ENCODE data around the gene CHD2. TPM values are rescaled to one million over a fixed set of nuclear protein-coding genes. Genes with fewer than 3 reads are reported as not detected.

CHD2 gene
- total and polyA plus RNA-seq, 2 donors (not counting 3 experiments of a cell fraction or from before 2014, with no cell fraction given) = 53.8 to 97.9 TPM

DNA sequence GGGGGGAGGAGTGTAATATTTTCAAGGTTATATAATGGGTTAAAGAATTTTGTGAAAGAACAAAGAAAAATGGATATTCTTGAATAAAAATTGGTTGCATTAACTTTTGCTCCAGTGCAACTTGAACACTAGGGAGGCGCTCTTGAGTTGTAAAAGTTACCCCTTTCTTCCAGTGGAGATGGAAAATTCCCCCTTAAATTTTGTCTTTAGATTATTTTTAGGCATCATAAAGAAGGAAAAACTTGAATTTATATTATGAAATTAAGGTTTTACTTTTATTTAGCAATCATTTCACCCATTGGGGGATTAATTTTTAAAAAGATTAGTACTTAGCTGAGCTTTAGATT lies 550 bp upstream of the CHD2 start:
- Histone ChIP-seq H3K9ac (replicated peaks; ENCODE audit: extremely low read depth, insufficient read depth, low read length) (peak overlapping the region; percentile 100), H3K79me2 (ENCODE audit: control insufficient read depth, insufficient read depth, low read length) (peaks cover 92% of the 10 kb centered on the region), H3K4me1 (ENCODE audit: control insufficient read depth, extremely low read depth, insufficient read depth, low read length) (peaks cover 8% of the 10 kb centered on the region), H3K9me3 (replicated peaks; ENCODE audit: control insufficient read depth, insufficient read depth, low read length) (no peaks in the 10 kb centered on the region), H2AFZ (ENCODE audit: low read depth, low read length) (no peak overlapping the region), H4K20me1 (replicated peaks; ENCODE audit: control insufficient read depth, extremely low read depth, insufficient read depth, low read length) (no peaks in the 10 kb centered on the region), H3K27ac (ENCODE audit: insufficient read depth, low read depth, low read length) (peak overlapping the region; percentile 98), H3K36me3 (ENCODE audit: control insufficient read depth in 2 of 2, extremely low read depth in 1 of 2, insufficient read depth in 2 of 2, low read length in 2 of 2) (peaks cover 2 to 28% of the 10 kb centered on the region in 2 experiments), H3K4me3 (replicated peaks in 1 of 3; ENCODE audit: insufficient read depth in 1 of 3, low read depth in 1 of 3, low read length in 3 of 3) (peak overlapping the region in 1 of 3 experiments; percentile 100), H3K27me3 (ENCODE audit: control insufficient read depth in 2 of 2, insufficient read depth in 2 of 2, low read length in 2 of 2) (no peaks in the 10 kb centered on the region), H3K9me1 (replicated peaks; ENCODE audit: control insufficient read depth, extremely low read depth, insufficient read depth, low read length) (no peaks in the 10 kb centered on the region), H3K4me2 (ENCODE audit: insufficient read depth, low read length) (peak overlapping the region; percentile 99)
- FAIRE-seq = no peak
- TF ChIP-seq, protein P1, sequence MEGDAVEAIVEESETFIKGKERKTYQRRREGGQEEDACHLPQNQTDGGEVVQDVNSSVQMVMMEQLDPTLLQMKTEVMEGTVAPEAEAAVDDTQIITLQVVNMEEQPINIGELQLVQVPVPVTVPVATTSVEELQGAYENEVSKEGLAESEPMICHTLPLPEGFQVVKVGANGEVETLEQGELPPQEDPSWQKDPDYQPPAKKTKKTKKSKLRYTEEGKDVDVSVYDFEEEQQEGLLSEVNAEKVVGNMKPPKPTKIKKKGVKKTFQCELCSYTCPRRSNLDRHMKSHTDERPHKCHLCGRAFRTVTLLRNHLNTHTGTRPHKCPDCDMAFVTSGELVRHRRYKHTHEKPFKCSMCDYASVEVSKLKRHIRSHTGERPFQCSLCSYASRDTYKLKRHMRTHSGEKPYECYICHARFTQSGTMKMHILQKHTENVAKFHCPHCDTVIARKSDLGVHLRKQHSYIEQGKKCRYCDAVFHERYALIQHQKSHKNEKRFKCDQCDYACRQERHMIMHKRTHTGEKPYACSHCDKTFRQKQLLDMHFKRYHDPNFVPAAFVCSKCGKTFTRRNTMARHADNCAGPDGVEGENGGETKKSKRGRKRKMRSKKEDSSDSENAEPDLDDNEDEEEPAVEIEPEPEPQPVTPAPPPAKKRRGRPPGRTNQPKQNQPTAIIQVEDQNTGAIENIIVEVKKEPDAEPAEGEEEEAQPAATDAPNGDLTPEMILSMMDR (IDR thresholded peaks at IDR 0.05; ENCODE audit: extremely low read depth in 1 of 2, insufficient read depth in 1 of 2, low read depth in 1 of 2, low read length in 2 of 2) = peak; percentile 1 to 16
- no peak for TF ChIP-seq GATA2 (IDR thresholded peaks at IDR 0.05; ENCODE audit: insufficient read depth, insufficient read length, low read depth, low read length)
- ChIA-PET POLR2A (interaction anchor here (0.7 to 2.2 kb wide), 11 partner anchors 9 to 104 kb away, joined by 3 to 52 read pairs (median 7); no protein-coding TSS in a partner anchor), CTCF (interaction anchor here (0.6 to 6.8 kb wide), 14 partner anchors 9 to 102 kb away, joined by 3 to 67 read pairs (median 8); no protein-coding TSS in a partner anchor)
- dilution Hi-C loops (cut with MboI; ENCODE audit: extremely low pct_ligation_motif_present, low sequenced_read_pairs) (no loop called here), intact Hi-C loops (cut with micrococcal nuclease) (no loop called here)
- BruUV-seq (replicated peaks) = no TSS peak
- DNase-seq (ENCODE audit: low read depth, low spot score) = no peak

DNA sequence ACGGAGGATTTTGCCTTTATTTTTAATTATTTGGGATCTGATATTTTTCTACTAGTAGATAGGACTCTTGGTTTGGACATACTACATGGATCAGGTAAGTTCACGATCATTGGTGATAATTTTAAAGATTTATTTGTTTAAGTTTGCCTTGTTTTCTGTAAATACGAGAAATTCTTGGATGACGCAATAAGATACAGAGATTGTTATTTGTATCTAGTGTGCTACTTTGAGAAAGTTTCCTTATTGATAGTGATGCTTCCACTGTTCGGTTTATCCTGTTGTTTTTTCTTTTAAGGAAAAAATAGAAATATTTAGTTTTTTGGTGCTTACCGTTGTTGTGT lies 577 bp downstream of the CHD2 start:
- TF ChIP-seq JUN (IDR thresholded peaks at IDR 0.05; ENCODE audit: borderline replicate concordance, insufficient read depth, insufficient read length, low read depth) (no peak), POLR2A (IDR thresholded peaks at IDR 0.05; ENCODE audit: low read depth, low read length) (no peak), MYC (IDR thresholded peaks at IDR 0.05; ENCODE audit: low read depth, low read length) (no peak), FOS (IDR thresholded peaks at IDR 0.05; ENCODE audit: borderline replicate concordance, insufficient read depth, low read length) (no peak), POLR2AphosphoS5 (IDR thresholded peaks at IDR 0.05; ENCODE audit: insufficient read depth, low read depth, low read length) (no peak), GATA2 (IDR thresholded peaks at IDR 0.05; ENCODE audit: insufficient read depth, insufficient read length, low read depth, low read length) (no peak), EZH2 (IDR thresholded peaks at IDR 0.05; ENCODE audit: borderline replicate concordance, low read depth, low read length, severe bottlenecking) (no peak)
- TF ChIP-seq, protein P2, sequence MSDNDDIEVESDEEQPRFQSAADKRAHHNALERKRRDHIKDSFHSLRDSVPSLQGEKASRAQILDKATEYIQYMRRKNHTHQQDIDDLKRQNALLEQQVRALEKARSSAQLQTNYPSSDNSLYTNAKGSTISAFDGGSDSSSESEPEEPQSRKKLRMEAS (IDR thresholded peaks at IDR 0.05; ENCODE audit: insufficient read depth, insufficient read length) = no peak
- TF ChIP-seq, protein P1 (IDR thresholded peaks at IDR 0.05; ENCODE audit: extremely low read depth in 1 of 2, insufficient read depth in 1 of 2, low read depth in 1 of 2, low read length in 2 of 2) = no peak
- H3K79me2 ChIP-seq (ENCODE audit: control insufficient read depth, insufficient read depth, low read length) = peaks cover 92% of the 10 kb centered on the region
- POLR2A ChIA-PET = interaction anchor here (0.6 to 2.2 kb wide), 11 partner anchors 8 to 97 kb away, joined by 3 to 52 read pairs (median 5); no protein-coding TSS in a partner anchor
- H3K27ac ChIP-seq (ENCODE audit: insufficient read depth, low read depth, low read length) = peak overlapping the region; percentile 98
- H4K20me1 ChIP-seq (replicated peaks; ENCODE audit: control insufficient read depth, extremely low read depth, insufficient read depth, low read length) = no peaks in the 10 kb centered on the region
- peaks cover 19% of the 10 kb centered on the region for H3K4me1 ChIP-seq (ENCODE audit: control insufficient read depth, extremely low read depth, insufficient read depth, low read length)
- peak overlapping the region; percentile 64 to 100 (median 97) for H3K4me3 ChIP-seq (replicated peaks in 1 of 3; ENCODE audit: insufficient read depth in 1 of 3, low read depth in 1 of 3, low read length in 3 of 3)
- CTCF ChIA-PET = interaction anchor here (0.9 to 6.8 kb wide), 12 partner anchors 8 to 103 kb away, joined by 3 to 67 read pairs (median 10); no protein-coding TSS in a partner anchor
- H3K36me3 ChIP-seq (ENCODE audit: control insufficient read depth in 2 of 2, extremely low read depth in 1 of 2, insufficient read depth in 2 of 2, low read length in 2 of 2) = peaks cover 2 to 18% of the 10 kb centered on the region in 2 experiments
- dilution Hi-C loops (cut with MboI; ENCODE audit: extremely low pct_ligation_motif_present, low sequenced_read_pairs) = loop anchor here (25.0 kb wide), 1 partner anchor 88 kb away; no protein-coding TSS in a partner anchor
- intact Hi-C loops (cut with micrococcal nuclease) = loop anchor here (1.0 to 10.0 kb wide), 4 partner anchors 18 to 366 kb away; no protein-coding TSS in a partner anchor
- peak overlapping the region; percentile 100 for H3K9ac ChIP-seq (replicated peaks; ENCODE audit: extremely low read depth, insufficient read depth, low read length)
- H3K9me1 ChIP-seq (replicated peaks; ENCODE audit: control insufficient read depth, extremely low read depth, insufficient read depth, low read length) = no peaks in the 10 kb centered on the region
- H3K4me2 ChIP-seq (ENCODE audit: insufficient read depth, low read length) = peak overlapping the region; percentile 99
- FAIRE-seq (no peak), DNase-seq (ENCODE audit: low read depth, low spot score) (no peak)
- no TSS peak for BruUV-seq (replicated peaks)
- H3K9me3 ChIP-seq (replicated peaks; ENCODE audit: control insufficient read depth, insufficient read depth, low read length) = no peaks in the 10 kb centered on the region
- no peaks in the 10 kb centered on the region for H3K27me3 ChIP-seq (ENCODE audit: control insufficient read depth in 2 of 2, insufficient read depth in 2 of 2, low read length in 2 of 2)
- H2AFZ ChIP-seq (ENCODE audit: low read depth, low read length) = no peak overlapping the region
